ENCODE measurements around the gene EVC. TPM values are rescaled to one million over a fixed set of nuclear protein-coding genes. Genes with fewer than 3 reads are reported as not detected.

Gene EVC
- total RNA-seq, 2 experiments from 2014 or later: 0.70 to 1.5 TPM

GRCh38 chr4:5788144-5788543 is 77.1 kb downstream of the EVC start:
- H3K27me3 ChIP-seq (ENCODE audit: control insufficient read depth in 1 of 2, insufficient read depth in 2 of 2, low read length in 2 of 2): no peaks in the 10 kb centered on the region
- ChIA-PET POLR2A (no interaction called here), CTCF (no interaction called here)
- H3K27me3 Mint-ChIP-seq: no peaks in the 10 kb centered on the region
- peaks cover 0 to 5% of the 10 kb centered on the region in 2 experiments for H3K9me3 ChIP-seq (ENCODE audit: control insufficient read depth in 1 of 2, insufficient read depth in 1 of 2, low read length in 2 of 2)
- H3K9me3 Mint-ChIP-seq: no peaks in the 10 kb centered on the region
- ATAC-seq (ENCODE audit: poor library complexity): no peak
- H3K4me3 Mint-ChIP-seq: no peak overlapping the region
- no peaks in the 10 kb centered on the region for H3K36me3 ChIP-seq (ENCODE audit: insufficient read depth, low read length)
- no peaks in the 10 kb centered on the region for H3K4me1 Mint-ChIP-seq (ENCODE audit: low read depth)
- H3K4me1 ChIP-seq (ENCODE audit: insufficient read depth, low read length): no peaks in the 10 kb centered on the region
- TF ChIP-seq, protein P1, sequence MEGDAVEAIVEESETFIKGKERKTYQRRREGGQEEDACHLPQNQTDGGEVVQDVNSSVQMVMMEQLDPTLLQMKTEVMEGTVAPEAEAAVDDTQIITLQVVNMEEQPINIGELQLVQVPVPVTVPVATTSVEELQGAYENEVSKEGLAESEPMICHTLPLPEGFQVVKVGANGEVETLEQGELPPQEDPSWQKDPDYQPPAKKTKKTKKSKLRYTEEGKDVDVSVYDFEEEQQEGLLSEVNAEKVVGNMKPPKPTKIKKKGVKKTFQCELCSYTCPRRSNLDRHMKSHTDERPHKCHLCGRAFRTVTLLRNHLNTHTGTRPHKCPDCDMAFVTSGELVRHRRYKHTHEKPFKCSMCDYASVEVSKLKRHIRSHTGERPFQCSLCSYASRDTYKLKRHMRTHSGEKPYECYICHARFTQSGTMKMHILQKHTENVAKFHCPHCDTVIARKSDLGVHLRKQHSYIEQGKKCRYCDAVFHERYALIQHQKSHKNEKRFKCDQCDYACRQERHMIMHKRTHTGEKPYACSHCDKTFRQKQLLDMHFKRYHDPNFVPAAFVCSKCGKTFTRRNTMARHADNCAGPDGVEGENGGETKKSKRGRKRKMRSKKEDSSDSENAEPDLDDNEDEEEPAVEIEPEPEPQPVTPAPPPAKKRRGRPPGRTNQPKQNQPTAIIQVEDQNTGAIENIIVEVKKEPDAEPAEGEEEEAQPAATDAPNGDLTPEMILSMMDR (IDR thresholded peaks at IDR 0.05): no peak
- no peak overlapping the region for H3K27ac Mint-ChIP-seq
- H3K36me3 Mint-ChIP-seq (ENCODE audit: low read depth): no peaks in the 10 kb centered on the region
- H3K4me3 ChIP-seq (ENCODE audit: low read length): no peak overlapping the region
- no peak for DNase-seq
- intact Hi-C loops (cut with DNase I, micrococcal nuclease): no loop called here
- H3K27ac ChIP-seq (ENCODE audit: low read depth in 1 of 2, low read length in 2 of 2): no peak overlapping the region

DNA sequence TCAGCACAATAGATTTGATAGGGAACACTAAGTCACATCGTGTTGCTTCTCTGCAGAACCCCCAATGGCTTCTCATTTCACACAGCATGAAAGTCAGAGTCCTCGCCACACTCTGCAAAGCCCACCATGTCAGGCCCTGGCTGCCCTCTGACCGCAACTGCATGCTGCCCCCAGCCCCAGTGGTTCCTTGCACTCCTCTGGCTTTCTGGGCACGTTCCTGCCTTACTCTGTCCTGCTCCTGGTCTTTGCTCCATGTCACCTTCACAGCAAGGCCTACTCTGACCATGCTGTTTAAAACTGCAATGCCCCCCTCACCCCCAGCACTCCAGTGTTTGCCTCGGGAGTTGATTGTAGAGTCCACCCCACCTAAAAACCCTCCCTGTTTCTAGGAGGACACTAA is 78.1 kb downstream of the EVC start:
- intact Hi-C loops (cut with DNase I, micrococcal nuclease): no loop called here
- no peak overlapping the region for H3K4me3 Mint-ChIP-seq
- POLR2A ChIA-PET: no interaction called here
- H3K4me1 ChIP-seq (ENCODE audit: insufficient read depth, low read length): no peaks in the 10 kb centered on the region
- CTCF ChIA-PET: no interaction called here
- H3K9me3 ChIP-seq (ENCODE audit: control insufficient read depth in 1 of 2, insufficient read depth in 1 of 2, low read length in 2 of 2): no peaks in the 10 kb centered on the region
- H3K27ac ChIP-seq (ENCODE audit: low read depth in 1 of 2, low read length in 2 of 2): no peak overlapping the region
- H3K27me3 Mint-ChIP-seq: no peaks in the 10 kb centered on the region
- no peaks in the 10 kb centered on the region for H3K36me3 Mint-ChIP-seq (ENCODE audit: low read depth)
- no peaks in the 10 kb centered on the region for H3K9me3 Mint-ChIP-seq
- ATAC-seq (ENCODE audit: poor library complexity) (no peak), DNase-seq (no peak)
- H3K4me3 ChIP-seq (ENCODE audit: low read length): no peak overlapping the region
- TF ChIP-seq, protein P1 (IDR thresholded peaks at IDR 0.05): no peak
- H3K4me1 Mint-ChIP-seq (ENCODE audit: low read depth): no peaks in the 10 kb centered on the region
- H3K27me3 ChIP-seq (ENCODE audit: control insufficient read depth in 1 of 2, insufficient read depth in 2 of 2, low read length in 2 of 2): no peaks in the 10 kb centered on the region
- no peak overlapping the region for H3K27ac Mint-ChIP-seq
- H3K36me3 ChIP-seq (ENCODE audit: insufficient read depth, low read length): no peaks in the 10 kb centered on the region

DNA sequence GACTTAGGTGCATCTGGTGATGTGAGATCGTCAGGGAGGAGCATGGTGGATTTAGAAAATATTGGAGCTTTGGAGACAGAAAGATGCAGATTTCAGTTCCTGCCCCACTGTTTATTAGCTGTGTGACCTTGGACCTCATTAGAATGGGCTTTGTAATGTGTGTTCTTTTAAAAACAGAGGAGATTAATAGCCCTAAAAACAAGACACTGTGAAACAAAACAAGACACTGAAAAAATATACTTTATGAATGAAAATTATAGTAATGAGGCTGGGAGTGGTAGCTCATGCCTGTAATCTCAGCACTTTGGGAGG is 79.5 kb downstream of the EVC start:
- Mint-ChIP-seq H3K27me3 (no peaks in the 10 kb centered on the region), H3K9me3 (no peaks in the 10 kb centered on the region), H3K27ac (no peak overlapping the region), H3K36me3 (ENCODE audit: low read depth) (no peaks in the 10 kb centered on the region), H3K4me3 (no peak overlapping the region), H3K4me1 (ENCODE audit: low read depth) (no peaks in the 10 kb centered on the region)
- intact Hi-C loops (cut with DNase I, micrococcal nuclease): no loop called here
- DNase-seq: no peak
- no peak overlapping the region for H3K4me3 ChIP-seq (ENCODE audit: low read length)
- H3K27ac ChIP-seq (ENCODE audit: low read depth in 1 of 2, low read length in 2 of 2): no peak overlapping the region
- H3K27me3 ChIP-seq (ENCODE audit: control insufficient read depth in 1 of 2, insufficient read depth in 2 of 2, low read length in 2 of 2): no peaks in the 10 kb centered on the region
- no peaks in the 10 kb centered on the region for H3K9me3 ChIP-seq (ENCODE audit: control insufficient read depth in 1 of 2, insufficient read depth in 1 of 2, low read length in 2 of 2)
- POLR2A ChIA-PET: no interaction called here
- CTCF ChIA-PET: no interaction called here
- TF ChIP-seq, protein P1 (IDR thresholded peaks at IDR 0.05): no peak
- no peaks in the 10 kb centered on the region for H3K4me1 ChIP-seq (ENCODE audit: insufficient read depth, low read length)
- no peak for ATAC-seq (ENCODE audit: poor library complexity)
- H3K36me3 ChIP-seq (ENCODE audit: insufficient read depth, low read length): no peaks in the 10 kb centered on the region
